ENCODE data around the gene EGLN1.

EGLN1 gene

DNA sequence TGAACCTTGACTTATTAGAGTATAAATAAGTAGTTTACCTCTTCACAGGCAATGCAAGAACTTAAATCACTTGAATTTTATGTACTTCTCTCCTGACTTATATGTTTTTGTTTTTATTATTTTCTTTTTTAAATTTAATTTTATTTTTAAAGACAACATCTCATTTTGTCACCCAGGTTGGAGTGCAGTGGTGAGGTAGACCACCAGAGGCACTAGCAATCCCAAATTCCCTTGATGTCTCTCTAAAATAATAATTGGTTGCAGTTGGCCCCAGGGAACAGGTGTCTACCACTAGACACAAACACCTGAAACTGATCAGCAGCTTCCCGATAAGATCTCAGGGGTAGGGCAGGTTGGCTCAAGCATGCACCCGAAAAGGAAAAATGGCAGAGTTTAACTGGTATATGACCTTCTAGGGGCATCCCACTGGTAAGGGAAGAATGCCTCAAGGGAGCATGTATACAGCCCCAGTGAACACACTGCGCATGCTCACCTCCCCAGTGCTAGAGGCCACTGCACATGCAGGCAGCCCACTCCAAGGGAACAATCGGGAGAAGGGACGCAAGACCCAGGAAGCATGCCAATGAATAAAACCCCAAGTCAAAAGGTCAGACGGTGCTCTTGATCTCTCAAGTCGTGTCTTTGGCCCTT is 99.1 kb downstream of the EGLN1 start:
- no peak for DNase-seq

DNA sequence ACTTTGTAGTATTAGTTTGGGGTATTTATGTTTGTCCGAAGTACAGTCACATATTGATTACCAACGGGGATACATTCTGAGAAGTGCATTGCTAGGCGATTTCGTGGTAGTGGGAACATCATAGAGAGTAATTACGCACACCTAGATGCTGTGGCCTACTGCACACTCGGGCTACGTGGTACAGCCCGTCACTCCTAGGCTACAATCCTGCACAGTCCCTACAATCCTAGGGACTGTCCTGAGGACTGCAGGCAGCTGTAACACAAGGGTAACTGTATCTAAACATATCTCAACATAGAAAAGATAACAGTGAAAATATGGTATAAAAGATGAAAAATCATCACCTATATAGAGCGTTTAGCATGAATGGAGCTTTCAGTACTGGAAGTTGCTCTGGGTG is 103.0 kb downstream of the EGLN1 start:
- DNase-seq = no peak

DNA sequence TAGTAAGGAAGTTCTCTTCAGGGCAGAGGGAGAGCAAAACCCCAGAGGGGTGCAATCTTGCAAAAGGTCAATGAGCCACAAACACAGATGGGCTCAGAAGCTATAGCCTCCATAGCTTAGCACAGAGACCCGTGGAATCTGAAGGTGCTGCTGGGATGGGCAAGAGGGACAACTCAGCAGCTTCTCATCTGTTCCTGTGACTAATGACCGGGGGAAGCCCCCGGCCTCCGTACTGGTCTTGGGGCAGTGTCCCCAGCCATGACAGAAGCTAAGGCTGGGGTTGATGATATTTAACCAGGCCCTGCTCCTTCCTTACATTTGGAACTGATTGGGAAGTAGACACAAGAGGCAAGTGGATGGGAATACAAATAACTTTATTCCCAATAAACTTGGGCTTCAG is 103.5 kb downstream of the EGLN1 start:
- no peak for DNase-seq

DNA sequence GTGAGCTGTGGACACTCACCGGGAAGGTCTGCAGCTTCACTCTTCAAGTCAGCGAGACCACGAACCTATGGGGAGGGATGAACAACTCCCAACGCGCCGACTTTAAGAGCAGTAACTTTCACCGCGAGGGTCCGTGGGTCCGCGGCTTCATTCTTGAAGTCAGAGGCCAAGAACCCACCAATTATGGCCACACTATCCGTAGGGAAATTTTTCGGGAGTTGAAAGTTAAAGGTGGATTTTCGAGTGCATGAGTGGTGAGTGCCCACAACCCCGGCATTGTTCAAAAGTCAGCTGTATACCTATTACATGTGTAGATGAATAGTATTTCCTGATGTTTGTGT is 104.1 kb downstream of the EGLN1 start:
- DNase-seq = no peak

DNA sequence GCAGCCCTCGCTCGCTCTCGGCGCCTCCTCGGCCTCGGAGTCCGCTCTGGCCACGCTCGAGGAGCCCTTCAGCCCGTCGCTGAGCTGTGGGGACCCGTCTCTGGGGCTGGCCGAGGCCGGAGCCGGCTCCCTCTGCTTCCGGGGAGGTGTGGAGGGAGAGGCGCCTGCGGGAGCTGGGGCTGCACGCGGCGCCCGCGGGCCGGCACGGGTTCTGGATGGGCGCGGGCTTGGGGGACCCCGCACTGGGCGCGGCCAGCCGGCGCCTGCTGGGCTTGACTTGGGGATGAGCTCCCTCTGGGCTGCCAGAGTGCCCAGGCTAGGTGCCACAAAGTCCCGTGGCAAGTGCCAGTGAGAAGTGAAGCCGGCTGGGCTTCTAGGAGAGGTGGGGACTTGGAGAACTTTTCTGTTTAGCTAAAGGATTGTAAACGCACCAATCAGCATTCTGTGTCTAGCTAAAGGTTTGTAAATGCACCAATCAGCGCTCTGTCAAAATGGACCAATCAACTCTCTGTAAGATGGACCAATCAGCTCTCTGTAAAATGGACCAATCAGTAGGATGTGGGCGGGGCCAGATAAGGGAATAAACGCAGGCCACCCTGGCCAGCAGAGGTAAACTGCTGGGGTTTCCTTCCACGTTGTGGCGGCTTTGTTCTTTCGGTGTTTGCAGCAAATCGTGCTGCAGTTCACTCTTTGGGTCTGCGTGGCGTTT is 104.6 kb downstream of the EGLN1 start:
- no peak for DNase-seq

DNA sequence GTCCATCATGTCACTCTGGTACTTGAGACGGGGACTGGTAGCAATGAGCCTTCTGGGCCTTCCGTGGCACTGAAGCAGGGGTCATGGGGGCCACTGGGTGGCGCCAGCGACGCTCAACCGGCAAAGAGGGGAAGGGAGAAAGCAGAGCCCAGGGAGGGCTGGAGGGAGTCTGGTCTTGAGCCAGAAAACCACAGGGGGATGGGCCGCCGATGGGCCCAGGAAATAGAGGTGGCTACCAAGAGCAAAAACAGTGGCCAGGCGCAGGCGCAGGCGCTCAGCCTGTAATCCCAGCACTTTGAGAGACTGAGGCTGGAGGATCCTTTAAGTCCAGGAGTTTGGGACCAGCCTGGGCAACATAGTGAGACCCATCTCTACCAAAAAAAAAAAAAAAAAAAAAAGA is 106.2 kb downstream of the EGLN1 start:
- peak; percentile 43 for DNase-seq
